ENCODE data around the gene CMYA5.
"Not testable (repeated sequence)": the region's sequence is repeated elsewhere in the genome, so short reads cannot be mapped to it uniquely, and the experiment has no call there.

The CMYA5 gene

GRCh38 chr5:79704553-79704952, 14.9 kb downstream of the CMYA5 start:
- DNase-seq = no peak

- no peak for DNase-seq
Observed at GRCh38 chr5:79705632-79706031, 16.0 kb downstream of the CMYA5 start.

- DNase-seq = not testable (repeated sequence)
Observed at GRCh38 chr5:79706317-79706716, 16.7 kb downstream of the CMYA5 start.

- DNase-seq = no peak
Observed at GRCh38 chr5:79707535-79707934, 17.9 kb downstream of the CMYA5 start.

- no peak for DNase-seq
Observed at GRCh38 chr5:79712741-79713140, 23.1 kb downstream of the CMYA5 start.

- DNase-seq = no peak
Observed at GRCh38 chr5:79713727-79714126, 24.1 kb downstream of the CMYA5 start.

- DNase-seq = no peak
Observed at GRCh38 chr5:79716839-79717238, 27.2 kb downstream of the CMYA5 start.

GRCh38 chr5:79720096-79720495, 30.5 kb downstream of the CMYA5 start:
- no peak for DNase-seq

- DNase-seq = no peak
Observed at GRCh38 chr5:79727451-79728355, 38.1 kb downstream of the CMYA5 start.

GRCh38 chr5:79728396-79728795, 38.8 kb downstream of the CMYA5 start:
- no peak for DNase-seq

- no peak for DNase-seq
Observed at GRCh38 chr5:79729679-79730078, 40.0 kb downstream of the CMYA5 start.

GRCh38 chr5:79730564-79730963, 40.9 kb downstream of the CMYA5 start:
- no peak for DNase-seq

- no peak for DNase-seq
Observed at GRCh38 chr5:79731775-79732174, 42.1 kb downstream of the CMYA5 start.

- no peak for DNase-seq
Observed at GRCh38 chr5:79736528-79737514, 47.2 kb downstream of the CMYA5 start.

GRCh38 chr5:79738349-79738748, 48.7 kb downstream of the CMYA5 start:
- no peak for DNase-seq

GRCh38 chr5:79742549-79743136, 53.0 kb downstream of the CMYA5 start:
- DNase-seq = no peak

- no peak for DNase-seq
Observed at GRCh38 chr5:79743846-79744605, 54.4 kb downstream of the CMYA5 start.

- DNase-seq = no peak
Observed at GRCh38 chr5:79745255-79745654, 55.6 kb downstream of the CMYA5 start.

- DNase-seq = no peak
Observed at GRCh38 chr5:79746642-79747569, 57.3 kb downstream of the CMYA5 start.

GRCh38 chr5:79750611-79751510, 61.2 kb downstream of the CMYA5 start:
- no peak for DNase-seq
